Transverse colon (tissue), 3 donors: ENCODE measurements around the gene DIAPH3.

Experiments
- CTCF ChIP-seq, 5 experiments: fragments of 200-600 bp in 3 of 5; fragments of 450-650 bp in 2 of 5; sonication (generic) in 3 of 5; IDR thresholded peaks; 1 replicate in 2 of 5; 2 replicates in 3 of 5; pipeline ENCODE4 v1.5.1; 2016 to 2017; ENCODE audit warnings: antibody characterized with exemption in 5 of 5, inconsistent platforms in 3 of 5, mild to moderate bottlenecking in 2 of 5, moderate library complexity in 1 of 5
- POLR2A ChIP-seq: fragments of 450-650 bp; IDR thresholded peaks from one replicate; pipeline ENCODE4 v1.6.1; 2016; ENCODE audit warnings: antibody characterized with exemption, mild to moderate bottlenecking, moderate library complexity

- no peak for TF ChIP-seq CTCF (IDR thresholded peaks at IDR 0.05)
- TF ChIP-seq POLR2A = no peak
Observed at GRCh38 chr13:60074397-60074796, 89.3 kb downstream of the DIAPH3 start.
